Fibroblast of lung (primary cell): Measurements from ENCODE around the gene PDE4B. TPM values are rescaled to one million over a fixed set of nuclear protein-coding genes. Genes with fewer than 3 reads are reported as not detected.

Experiments
- DNase-seq, 2 donors: peaks; one replicate each; pipeline versions ENCODE4 v3.0.0 to v3.0.0-alpha.2; 2010; ENCODE audit warnings: low read depth in 2 of 2
- H2AFZ ChIP-seq: 2 replicates; pipeline ENCODE4 v1.5.1; 2012; ENCODE audit warnings: low read length, control low read depth, inconsistent platforms
- H3K27ac ChIP-seq: 2 replicates; pipeline ENCODE4 v1.5.1; 2011; ENCODE audit warnings: low read length, control low read depth; ENCODE audit not compliant: insufficient read depth
- H3K27me3 ChIP-seq: 2 replicates; pipeline ENCODE4 v1.5.1; 2011; ENCODE audit warnings: mild to moderate bottlenecking, low read length; ENCODE audit not compliant: control insufficient read depth, insufficient read depth
- H3K36me3 ChIP-seq: 2 replicates; pipeline ENCODE4 v1.5.1; 2011; ENCODE audit warnings: low read length; ENCODE audit not compliant: control insufficient read depth, insufficient read depth
- H3K4me1 ChIP-seq: 2 replicates; pipeline ENCODE4 v1.5.1; 2011; ENCODE audit warnings: low read length; ENCODE audit not compliant: control insufficient read depth, insufficient read depth; ENCODE audit errors: extremely low read depth
- H3K4me2 ChIP-seq: 2 replicates; pipeline ENCODE4 v1.5.1; 2011; ENCODE audit warnings: low read length, control low read depth; ENCODE audit not compliant: insufficient read depth; ENCODE audit errors: extremely low read depth
- H3K4me3 ChIP-seq, 4 experiments: fragments of 200-600 bp in 1 of 4; sonication (generic) in 1 of 4; replicated peaks in 1 of 4; 2 replicates each; pipeline ENCODE4 v1.5.1; 2011 to 2016; ENCODE audit warnings: low read length in 4 of 4, low read depth in 3 of 4, mild to moderate bottlenecking in 3 of 4, control low read depth in 2 of 4, inconsistent platforms in 1 of 4, mixed read lengths in 1 of 4; ENCODE audit not compliant: insufficient read depth in 1 of 4; ENCODE audit errors: control extremely low read depth in 1 of 4
- H3K79me2 ChIP-seq: 2 replicates; pipeline ENCODE4 v1.5.1; 2012; ENCODE audit warnings: mild to moderate bottlenecking, low read length, inconsistent platforms; ENCODE audit not compliant: control insufficient read depth, insufficient read depth
- H3K9ac ChIP-seq: 2 replicates; pipeline ENCODE4 v1.5.1; 2011; ENCODE audit warnings: mild to moderate bottlenecking, low read length, control low read depth; ENCODE audit not compliant: insufficient read depth
- H3K9me3 ChIP-seq: 2 replicates; pipeline ENCODE4 v1.5.1; 2012; ENCODE audit warnings: low read depth, low read length; ENCODE audit not compliant: control insufficient read depth, insufficient read depth
- H4K20me1 ChIP-seq: 2 replicates; pipeline ENCODE4 v1.5.1; 2011; ENCODE audit warnings: low read length; ENCODE audit not compliant: control insufficient read depth, insufficient read depth; ENCODE audit errors: extremely low read depth
- CTCF ChIP-seq, 2 donors: IDR thresholded peaks in 1 of 2; conservative IDR thresholded peaks in 1 of 2; 1 replicate in 1 of 2; 2 replicates in 1 of 2; pipeline ENCODE4 v1.5.1; 2011 to 2012; ENCODE audit warnings: low read length in 2 of 2, control low read depth in 1 of 2, inconsistent platforms in 1 of 2, low read depth in 1 of 2, mild to moderate bottlenecking in 1 of 2
- EZH2 ChIP-seq: IDR thresholded peaks from 2 replicates; pipeline ENCODE4 v1.5.1; 2012; ENCODE audit warnings: low read length, control low read depth, mild to moderate bottlenecking; ENCODE audit errors: missing control alignments
- polyA plus RNA-seq, 2 donors: library from polyadenylated mRNA; depleted of rRNA in 1 of 2; stranded (reverse) in 1 of 2; unstranded in 1 of 2; fragments of >200 nt; gene quantifications; 2 replicates each; pipeline ENCODE4 v1.2.1, GENCODE V29; 2011 to 2012; ENCODE audit warnings: missing spikeins in 1 of 2
- total RNA-seq: library from RNA; depleted of rRNA; stranded (reverse); fragments of >200 nt; gene quantifications from 2 replicates; pipeline ENCODE4 v1.2.1, GENCODE V29; 2014

Gene PDE4B
- total and polyA plus RNA-seq, 2 donors (not counting 1 experiment from before 2014, with no cell fraction given) = 3.7 to 19.8 TPM

- Histone ChIP-seq H3K27ac (no peak overlapping the region), H3K79me2 (no peaks in the 10 kb centered on the region), H3K9ac (no peak overlapping the region), H2AFZ (no peak overlapping the region), H4K20me1 (no peaks in the 10 kb centered on the region), H3K4me1 (no peaks in the 10 kb centered on the region), H3K36me3 (no peaks in the 10 kb centered on the region), H3K27me3 (no peaks in the 10 kb centered on the region), H3K4me3 (no peak overlapping the region), H3K9me3 (no peaks in the 10 kb centered on the region), H3K4me2 (no peak overlapping the region)
- TF ChIP-seq EZH2 (no peak), CTCF (conservative IDR thresholded peaks at IDR 0.05 in 1 of 2, IDR thresholded peaks at IDR 0.05 in 1 of 2; ENCODE audit: low read depth in 1 of 2, low read length in 2 of 2) (no peak)
- no peak for DNase-seq
Observed at GRCh38 chr1:66175098-66175497, 382.4 kb downstream of the PDE4B start.

DNA sequence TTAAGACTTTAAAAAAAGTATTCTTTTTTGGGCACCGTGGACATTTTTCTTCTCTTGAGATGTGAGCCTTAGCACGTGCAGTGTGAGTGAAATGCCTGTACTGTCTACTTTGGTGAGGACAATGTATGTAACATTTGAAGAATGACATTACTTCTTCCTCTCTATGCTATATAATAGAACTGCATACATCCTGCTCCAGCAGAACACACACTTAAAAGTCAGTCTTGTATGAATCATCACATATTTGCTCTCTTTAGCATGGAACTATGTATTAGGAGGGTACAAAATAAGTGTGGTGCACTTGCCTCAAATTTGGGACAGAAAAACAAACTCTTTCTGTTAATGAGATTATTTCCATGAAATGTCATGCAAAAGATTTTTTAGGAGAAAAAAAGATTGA, 382.9 kb downstream of the PDE4B start:
- no peaks in the 10 kb centered on the region for H3K27me3 ChIP-seq
- no peak overlapping the region for H3K4me2 ChIP-seq
- no peak for DNase-seq
- H3K9ac ChIP-seq = no peak overlapping the region
- no peak overlapping the region for H2AFZ ChIP-seq
- H3K4me1 ChIP-seq = no peaks in the 10 kb centered on the region
- H3K4me3 ChIP-seq = no peak overlapping the region
- no peaks in the 10 kb centered on the region for H3K79me2 ChIP-seq
- no peaks in the 10 kb centered on the region for H3K9me3 ChIP-seq
- no peaks in the 10 kb centered on the region for H3K36me3 ChIP-seq
- H3K27ac ChIP-seq = no peak overlapping the region
- H4K20me1 ChIP-seq = no peaks in the 10 kb centered on the region
- TF ChIP-seq EZH2 (no peak), CTCF (conservative IDR thresholded peaks at IDR 0.05 in 1 of 2, IDR thresholded peaks at IDR 0.05 in 1 of 2; ENCODE audit: low read depth in 1 of 2, low read length in 2 of 2) (no peak)

DNA sequence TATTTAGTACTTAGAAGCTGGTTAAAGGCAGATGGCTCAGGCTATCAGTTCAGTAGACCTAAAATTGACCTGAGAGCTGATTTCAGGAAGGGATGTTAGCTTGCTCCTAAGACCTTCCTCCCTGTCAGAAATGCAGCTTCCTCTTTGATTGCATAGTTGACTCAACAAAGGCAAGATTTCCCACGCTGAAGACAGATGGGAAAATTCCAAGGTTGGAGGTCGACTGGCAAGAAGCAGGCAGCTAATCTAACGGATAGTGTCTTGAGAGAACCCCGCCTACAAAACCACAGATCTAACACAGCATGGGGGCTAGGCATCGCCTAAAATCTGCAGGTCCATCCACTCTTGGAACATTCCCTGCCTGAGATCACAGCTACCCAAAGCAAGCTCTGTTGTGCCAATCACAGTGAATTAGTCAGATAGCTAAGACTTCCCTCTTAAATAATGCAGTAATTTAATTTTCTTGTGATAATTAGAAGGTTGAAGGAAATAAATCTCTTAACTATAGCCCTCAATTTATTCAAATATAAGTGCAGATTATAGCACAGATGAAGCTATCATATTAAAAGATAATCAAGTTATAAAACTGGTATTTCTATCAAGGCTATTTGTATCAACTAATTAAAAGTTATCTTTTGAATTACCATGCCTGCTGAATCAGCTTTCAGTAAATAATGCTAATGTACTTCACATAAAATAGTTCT, 383.5 kb downstream of the PDE4B start:
- no peaks in the 10 kb centered on the region for H3K36me3 ChIP-seq
- H3K27me3 ChIP-seq = no peaks in the 10 kb centered on the region
- no peak overlapping the region for H2AFZ ChIP-seq
- H3K4me1 ChIP-seq = no peaks in the 10 kb centered on the region
- no peak overlapping the region for H3K4me3 ChIP-seq
- no peaks in the 10 kb centered on the region for H4K20me1 ChIP-seq
- H3K9ac ChIP-seq = no peak overlapping the region
- TF ChIP-seq EZH2 (no peak), CTCF (conservative IDR thresholded peaks at IDR 0.05 in 1 of 2, IDR thresholded peaks at IDR 0.05 in 1 of 2; ENCODE audit: low read depth in 1 of 2, low read length in 2 of 2) (no peak)
- no peaks in the 10 kb centered on the region for H3K9me3 ChIP-seq
- DNase-seq = peak; percentile 3 to 48
- no peaks in the 10 kb centered on the region for H3K79me2 ChIP-seq
- H3K27ac ChIP-seq = no peak overlapping the region
- no peak overlapping the region for H3K4me2 ChIP-seq
